ENCODE data around the gene ITPR2.
"Not testable (repeated sequence)": the region's sequence is repeated elsewhere in the genome, so short reads cannot be mapped to it uniquely, and the experiment has no call there.

Gene ITPR2

GRCh38 chr12:26783816-26784379 lies 49.1 kb downstream of the ITPR2 start:
- DNase-seq = not testable (repeated sequence)

GRCh38 chr12:26783131-26783526 lies 49.9 kb downstream of the ITPR2 start:
- no peak for DNase-seq

- no peak for DNase-seq
These were observed 50.4 kb downstream of the ITPR2 start for GRCh38 chr12:26782372-26783130.

GRCh38 chr12:26780656-26781055 lies 52.3 kb downstream of the ITPR2 start:
- not testable (repeated sequence) for DNase-seq

- DNase-seq = peak; percentile 75
These were observed 54.7 kb downstream of the ITPR2 start for GRCh38 chr12:26778173-26778775.

GRCh38 chr12:26777236-26777635 lies 55.8 kb downstream of the ITPR2 start:
- no peak for DNase-seq

- not testable (repeated sequence) for DNase-seq
These were observed 57.0 kb downstream of the ITPR2 start for GRCh38 chr12:26775991-26776390.

- DNase-seq = peak; percentile 71
These were observed 59.5 kb downstream of the ITPR2 start for GRCh38 chr12:26773313-26774104.

- DNase-seq = no peak
These were observed 61.1 kb downstream of the ITPR2 start for GRCh38 chr12:26771861-26772260.

GRCh38 chr12:26770239-26771070 lies 62.5 kb downstream of the ITPR2 start:
- DNase-seq = no peak

GRCh38 chr12:26769611-26770010 lies 63.4 kb downstream of the ITPR2 start:
- DNase-seq = no peak

GRCh38 chr12:26768611-26769603 lies 64.1 kb downstream of the ITPR2 start:
- DNase-seq = no peak

GRCh38 chr12:26767865-26768264 lies 65.1 kb downstream of the ITPR2 start:
- DNase-seq = no peak

GRCh38 chr12:26767116-26767515 lies 65.9 kb downstream of the ITPR2 start:
- DNase-seq = no peak

GRCh38 chr12:26762186-26762585 lies 70.8 kb downstream of the ITPR2 start:
- DNase-seq = no peak

GRCh38 chr12:26761775-26762174 lies 71.2 kb downstream of the ITPR2 start:
- DNase-seq = no peak

- no peak for DNase-seq
These were observed 72.2 kb downstream of the ITPR2 start for GRCh38 chr12:26760657-26761293.

- not testable (repeated sequence) for DNase-seq
These were observed 77.6 kb downstream of the ITPR2 start for GRCh38 chr12:26755362-26755761.

- no peak for DNase-seq
These were observed 78.8 kb downstream of the ITPR2 start for GRCh38 chr12:26754148-26754547.

GRCh38 chr12:26751179-26751578 lies 81.8 kb downstream of the ITPR2 start:
- DNase-seq = no peak

Data from NCI-H82 (cell line).